GM18867 (cell line): ENCODE data around the gene UNC13A.

Experiments
- ATAC-seq: cut with Tn5 transposase; IDR thresholded peaks from one replicate; pipeline ENCODE4 v1.9.1; 2021; ENCODE audit warnings: mild to moderate bottlenecking, moderate library complexity; ENCODE audit not compliant: unreplicated experiment

UNC13A gene

DNA sequence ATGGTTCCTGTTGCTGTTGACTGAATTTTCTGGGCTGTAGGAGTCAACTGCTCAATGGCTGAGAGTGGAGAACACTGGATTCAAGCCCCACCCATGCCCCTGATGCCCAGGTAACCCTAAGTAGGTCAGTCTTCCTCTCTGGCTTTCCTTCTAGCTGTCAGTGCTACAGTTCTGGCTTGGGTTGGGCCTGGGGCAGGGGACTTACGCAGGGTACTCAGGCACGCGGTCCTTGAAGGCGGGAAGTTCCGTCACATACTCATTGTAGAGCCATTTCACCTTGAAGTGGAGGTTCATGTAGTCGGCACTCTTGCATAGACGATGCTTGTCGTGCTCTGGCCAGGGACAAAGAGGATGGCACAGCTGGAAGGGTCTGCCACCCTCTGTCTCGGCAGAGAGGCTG lies 55.6 kb downstream of the UNC13A start:
- no peak for ATAC-seq

- no peak for ATAC-seq
Measured at GRCh38 chr19:17629760-17630159, 58.4 kb downstream of the UNC13A start.

DNA sequence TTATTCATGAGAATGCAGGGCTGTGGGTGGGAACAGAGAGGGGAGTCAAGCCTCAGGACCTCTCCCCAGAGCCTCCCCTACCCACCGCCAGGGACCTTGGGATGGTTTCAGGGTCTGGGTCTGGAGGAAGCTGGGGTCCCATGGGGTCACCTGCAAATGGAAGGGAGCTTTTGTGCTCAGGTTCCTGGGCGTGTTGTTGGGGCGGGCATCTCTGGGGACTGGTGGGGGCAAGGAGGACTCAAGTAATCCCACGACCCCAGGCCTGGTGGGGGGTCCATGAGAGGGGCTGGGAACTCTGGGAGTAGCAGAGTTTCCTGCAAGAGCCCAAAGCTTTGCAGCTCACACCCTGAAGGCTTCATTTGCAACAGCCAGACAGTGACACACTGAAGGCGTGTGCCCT lies 60.2 kb downstream of the UNC13A start:
- no peak for ATAC-seq

DNA sequence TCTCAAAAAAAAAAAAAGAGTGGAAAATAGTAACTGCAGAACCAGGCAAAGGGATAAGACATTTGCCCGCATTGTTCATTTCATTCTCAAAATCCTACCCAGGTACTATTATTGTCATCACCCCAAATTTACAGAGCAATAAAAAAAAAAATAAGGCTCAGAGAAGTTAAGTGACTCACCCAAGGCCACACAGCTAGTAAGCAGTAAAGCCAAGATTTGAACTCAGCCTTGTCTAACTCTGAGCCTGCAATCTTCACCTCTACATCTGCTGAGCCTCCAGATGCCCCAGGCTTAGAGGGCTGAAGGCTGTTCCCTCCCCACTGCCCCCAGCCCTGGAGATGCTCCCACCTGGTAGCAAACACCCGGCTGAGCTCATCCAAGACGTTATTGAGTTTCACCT lies 61.0 kb downstream of the UNC13A start:
- ATAC-seq, result no peak

- ATAC-seq, result no peak
Measured at GRCh38 chr19:17626456-17627015, 61.6 kb downstream of the UNC13A start.

DNA sequence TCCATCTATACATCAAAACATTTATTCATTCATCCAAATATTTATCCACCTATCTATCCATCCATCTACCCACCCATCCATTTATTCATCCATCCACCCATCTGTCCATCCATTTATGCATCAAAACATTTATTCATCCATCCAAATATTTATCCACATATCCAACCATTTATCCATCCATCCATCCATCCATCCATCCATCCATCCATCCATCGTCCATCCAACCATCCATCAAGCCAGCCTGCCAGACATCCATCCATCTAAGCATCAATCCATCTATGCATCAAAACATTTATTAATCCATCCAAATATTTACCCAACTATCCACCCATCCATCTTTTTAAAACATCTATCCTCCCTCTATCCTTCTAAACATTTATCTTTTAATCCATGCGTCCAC lies 62.2 kb downstream of the UNC13A start:
- no peak for ATAC-seq

DNA sequence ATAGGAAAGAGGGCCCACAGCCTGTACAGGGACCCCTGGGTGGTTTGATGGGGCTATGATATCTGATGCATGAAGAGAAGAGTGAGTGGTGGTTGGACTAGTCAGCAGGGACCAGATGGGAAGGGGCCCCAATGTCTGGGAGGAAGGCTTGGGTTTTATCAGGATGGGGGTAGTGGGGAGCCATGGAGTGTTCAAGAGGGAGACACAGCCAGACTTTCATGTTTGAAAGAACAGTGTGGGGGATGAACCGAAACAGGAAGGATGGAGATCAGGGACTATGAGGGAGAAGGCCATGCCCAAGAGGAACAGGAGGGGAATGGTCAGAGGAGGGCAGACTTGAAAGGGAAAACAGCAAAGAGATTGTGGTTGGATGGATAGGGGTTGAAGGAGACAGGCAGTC lies 63.1 kb downstream of the UNC13A start:
- ATAC-seq, result no peak

DNA sequence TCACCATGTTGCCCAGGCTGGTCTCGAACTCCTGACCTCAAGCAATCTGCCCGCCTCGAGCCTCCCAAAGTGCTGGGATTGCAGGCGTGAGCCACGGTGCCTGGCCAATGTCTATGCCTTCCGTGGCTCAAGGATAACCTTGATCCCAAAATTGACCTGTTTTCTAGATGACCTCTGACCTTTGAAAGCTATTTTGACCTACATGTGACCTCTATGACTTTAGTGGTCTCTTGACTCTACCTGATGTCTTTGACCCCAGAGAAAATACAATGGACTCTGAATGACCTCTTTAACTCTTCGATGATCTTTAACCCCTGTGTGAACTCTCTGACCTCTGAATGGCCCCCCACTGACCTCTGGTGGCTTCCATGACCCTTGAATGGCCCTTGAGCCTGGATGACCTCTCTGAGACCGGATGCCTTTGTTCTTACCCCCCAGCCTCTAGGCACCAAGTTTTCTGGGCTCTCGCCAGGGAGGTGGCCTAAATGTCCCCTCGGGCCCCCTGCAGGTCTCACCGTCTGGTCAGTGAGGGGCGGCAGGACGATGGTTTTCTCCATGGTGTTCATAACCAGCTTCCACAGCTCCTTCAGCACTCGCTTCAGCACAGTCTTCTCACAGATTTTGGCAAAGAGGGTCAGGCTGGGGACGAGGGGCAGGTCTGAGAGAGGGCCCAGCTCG lies 63.7 kb downstream of the UNC13A start:
- no peak for ATAC-seq

GRCh38 chr19:17623224-17623935 lies 64.8 kb downstream of the UNC13A start:
- no peak for ATAC-seq

GRCh38 chr19:17620696-17621095 lies 67.5 kb downstream of the UNC13A start:
- no peak for ATAC-seq

GRCh38 chr19:17618936-17619335 lies 69.2 kb downstream of the UNC13A start:
- ATAC-seq, result no peak

DNA sequence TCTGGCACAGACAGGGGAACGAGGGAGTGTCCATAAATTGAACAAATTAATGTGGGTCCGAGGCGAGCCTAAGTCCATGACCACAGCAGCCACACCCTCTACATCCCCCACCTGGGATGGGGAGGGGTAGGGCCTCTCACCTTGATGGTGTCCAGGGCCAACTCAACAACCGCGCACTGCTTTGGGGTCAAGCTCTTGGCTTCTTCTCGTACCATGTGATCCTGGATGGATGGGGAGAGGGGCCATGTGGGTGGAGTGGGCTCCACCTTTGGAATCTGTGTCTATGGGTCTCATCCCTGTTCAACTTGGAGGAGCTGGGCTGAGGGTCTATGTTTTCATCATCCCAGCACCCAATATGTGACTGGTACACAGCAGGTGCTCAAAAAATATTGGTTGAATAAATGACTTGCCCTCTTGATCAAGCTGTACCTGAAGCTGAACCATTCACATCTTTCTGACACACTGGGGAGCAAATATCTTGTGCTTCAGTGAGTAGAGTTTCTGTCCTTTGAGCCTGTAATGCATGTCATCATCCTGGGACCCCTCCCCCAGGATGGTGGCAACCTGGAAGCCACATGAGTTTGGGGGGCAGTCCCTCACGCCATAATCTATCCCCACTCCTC lies 69.8 kb downstream of the UNC13A start:
- ATAC-seq, result no peak

GRCh38 chr19:17617807-17618192 lies 70.4 kb downstream of the UNC13A start:
- ATAC-seq, result no peak

DNA sequence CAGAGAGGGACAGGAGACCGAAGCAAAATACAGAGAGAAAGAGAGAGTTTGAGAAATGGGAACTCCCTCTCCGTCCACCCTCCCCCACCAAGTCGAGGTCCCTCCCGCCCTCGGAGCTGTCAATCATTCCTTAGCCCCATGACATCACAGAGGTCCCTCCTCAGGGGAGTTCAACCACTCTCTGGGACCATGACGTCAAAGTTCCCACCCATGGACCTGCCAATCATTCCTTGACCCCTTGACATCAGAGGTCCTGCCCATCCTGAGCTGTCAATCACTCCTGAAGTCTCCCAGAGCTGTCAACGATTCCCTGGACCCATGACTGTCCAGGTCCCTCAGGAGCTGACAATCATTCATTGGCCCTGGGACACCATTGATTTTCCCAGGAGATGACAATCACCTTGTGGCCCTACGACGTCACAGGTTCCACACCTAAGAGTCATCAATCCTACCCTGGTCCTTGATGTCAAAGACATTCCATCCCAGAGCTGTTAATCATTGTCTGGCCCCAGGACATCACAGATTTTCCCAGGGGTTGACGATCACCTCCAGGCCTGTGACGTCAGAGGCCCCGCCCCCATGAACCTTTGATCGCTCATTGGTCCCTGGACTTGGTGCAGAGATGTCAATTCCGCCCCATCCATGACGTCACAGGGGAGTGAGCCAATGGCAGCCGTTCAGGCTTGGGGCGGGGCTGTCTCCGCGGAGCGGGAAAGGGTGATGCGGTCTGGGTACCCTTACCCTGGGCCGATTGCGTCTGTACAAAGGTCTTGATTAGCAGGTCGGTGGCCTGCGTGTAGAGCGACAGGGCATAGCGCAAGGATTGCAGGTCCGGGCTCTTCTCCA lies 71.0 kb downstream of the UNC13A start:
- no peak for ATAC-seq

- no peak for ATAC-seq
Measured at GRCh38 chr19:17616686-17616960, 71.5 kb downstream of the UNC13A start.

DNA sequence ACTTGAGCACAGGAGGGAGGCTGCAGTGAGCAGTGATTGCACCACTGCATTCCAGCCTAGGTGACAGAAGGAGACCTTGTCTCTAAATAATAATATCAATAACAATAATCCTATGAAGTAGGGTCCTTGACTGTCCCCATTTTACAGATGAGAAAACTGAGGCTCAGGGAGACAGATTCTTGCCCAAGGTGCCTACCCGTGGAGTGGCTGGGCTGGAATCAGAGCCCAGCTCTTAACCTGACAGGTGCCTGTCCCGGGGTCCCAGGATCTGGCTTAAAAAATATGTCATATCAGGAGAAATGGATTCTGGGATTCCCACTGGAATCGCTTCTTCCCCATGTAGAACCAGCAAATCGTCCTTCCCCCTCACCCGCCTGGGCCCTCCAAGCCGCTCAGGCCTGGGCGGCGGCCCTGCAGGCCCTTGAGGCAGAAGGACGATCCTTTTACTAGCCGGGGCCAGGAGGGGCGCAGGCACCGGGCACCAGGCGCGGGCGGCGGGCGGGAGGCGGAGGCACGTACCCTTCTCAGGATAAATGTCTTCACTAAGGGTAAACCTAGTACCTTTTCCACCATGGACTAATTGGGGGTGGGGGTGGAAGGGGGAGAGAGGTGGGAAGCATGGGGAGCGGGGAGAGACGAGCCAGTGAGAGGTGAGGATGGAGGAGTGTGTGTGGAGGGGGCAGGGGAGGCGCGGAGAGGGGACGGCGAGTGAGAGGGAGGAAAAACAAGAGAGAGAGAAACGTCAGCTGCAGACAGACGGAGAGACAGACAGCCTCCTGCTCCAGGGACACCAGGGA lies 72.1 kb downstream of the UNC13A start:
- ATAC-seq, result no peak

DNA sequence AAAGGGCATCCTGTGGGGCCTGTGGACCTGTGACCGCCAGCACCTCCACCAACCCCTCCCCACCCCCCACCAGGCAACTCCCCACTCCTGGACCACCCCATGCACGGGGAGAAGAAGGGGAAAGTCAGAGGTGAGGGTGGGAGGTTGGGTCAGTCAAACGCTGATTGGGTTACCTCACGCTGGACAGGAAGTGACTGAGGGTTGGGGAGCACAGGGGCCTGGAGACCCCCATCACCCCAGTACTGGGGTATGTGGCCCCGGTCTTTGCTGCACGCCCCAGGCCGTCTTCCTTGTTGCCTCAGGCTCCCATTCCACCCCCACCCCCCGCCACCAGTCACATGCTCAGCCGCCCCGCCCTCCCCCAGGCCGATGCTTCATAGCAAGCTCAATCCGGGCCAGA lies 73.7 kb downstream of the UNC13A start:
- no peak for ATAC-seq

DNA sequence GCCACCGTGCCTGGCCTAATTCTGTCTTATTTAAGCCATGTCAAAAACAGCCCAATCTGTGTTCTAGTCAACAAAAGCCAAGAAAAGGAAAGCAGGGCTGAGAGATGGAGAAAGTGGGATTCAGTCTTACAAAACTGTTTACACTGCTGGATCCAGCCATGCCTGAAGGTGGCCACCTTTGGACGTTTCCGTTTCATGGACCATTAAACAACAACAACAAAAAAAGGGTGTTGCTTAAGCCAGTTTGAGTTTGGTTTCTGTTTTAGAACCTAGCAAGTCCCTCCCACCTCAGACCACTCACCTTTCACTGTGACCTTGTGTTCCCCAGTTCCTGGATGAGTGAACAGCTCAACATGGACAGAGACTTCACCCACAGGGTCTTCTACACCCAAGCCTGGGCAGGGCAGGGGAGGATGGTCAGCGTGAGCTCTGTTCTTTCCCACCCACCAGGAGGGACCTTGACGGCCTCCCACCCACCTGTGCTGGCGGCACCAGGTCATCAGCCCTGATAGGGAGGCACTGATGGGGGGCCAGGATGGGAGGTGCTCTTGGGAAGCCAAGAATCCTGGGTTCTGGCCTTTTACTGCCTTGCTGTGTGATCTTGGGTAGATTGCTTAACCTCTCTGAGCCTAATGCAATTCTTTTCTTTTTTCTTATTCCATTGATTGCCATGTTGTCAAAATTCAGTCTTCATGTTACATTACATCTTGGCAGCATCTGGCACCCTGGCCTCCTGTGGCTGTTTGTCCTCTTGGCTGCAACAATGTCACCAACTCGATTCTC lies 76.5 kb downstream of the UNC13A start:
- no peak for ATAC-seq

DNA sequence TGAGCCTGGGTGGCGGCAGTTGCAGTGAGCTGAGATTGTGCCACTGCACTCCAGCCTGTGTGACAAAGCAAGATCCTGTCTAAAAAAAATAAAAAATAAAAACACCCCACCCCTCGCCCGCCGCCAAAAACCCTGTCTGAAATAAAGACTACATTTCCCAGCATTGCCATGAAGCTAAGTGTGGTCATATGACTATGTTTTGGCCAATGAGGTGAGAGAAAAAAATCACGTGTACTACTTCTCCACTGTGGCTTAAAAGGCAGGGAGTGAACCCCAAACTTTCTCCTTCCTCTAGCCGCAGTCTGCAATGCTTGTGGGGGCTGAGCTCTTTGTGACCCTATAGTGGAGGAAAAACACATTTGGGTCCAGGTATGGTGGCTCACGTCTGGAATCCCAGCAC lies 77.8 kb downstream of the UNC13A start:
- ATAC-seq, result no peak

DNA sequence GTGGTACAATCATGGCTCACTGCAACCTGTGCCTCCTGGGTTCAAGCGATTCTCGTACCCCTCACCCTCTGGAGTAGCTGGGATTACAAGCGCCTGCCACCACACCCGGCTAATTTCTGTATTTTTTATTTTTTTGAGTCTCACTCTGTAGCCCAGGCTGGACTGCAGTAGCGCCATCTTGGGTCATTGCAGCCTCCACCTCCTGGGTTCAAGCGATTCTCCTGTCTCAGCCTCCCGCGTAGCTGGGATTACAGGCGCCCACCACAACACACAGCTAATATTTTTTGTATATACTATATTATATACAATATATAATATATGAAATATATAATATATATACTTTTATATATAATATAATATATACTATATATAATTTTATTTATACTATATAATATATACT lies 80.2 kb downstream of the UNC13A start:
- ATAC-seq, result no peak
